Cardiac muscle cell (in vitro differentiated cells and primary cell): ENCODE measurements around the gene APBB2. TPM values are rescaled to one million over a fixed set of nuclear protein-coding genes. Genes with fewer than 3 reads are reported as not detected.
"Not testable (repeated sequence)": the region's sequence is repeated elsewhere in the genome, so short reads cannot be mapped to it uniquely, and the experiment has no call there.

ENCODE experiments used
- DNase-seq, 2 donors: peaks; one replicate each; pipeline versions ENCODE4 v3.0.0 to v3.0.0-alpha.2; 2010 to 2017; ENCODE audit warnings: low read depth in 1 of 2, low spot score in 1 of 2
- H3K27ac ChIP-seq: fragments of 200-600 bp; sonication (generic); 2 replicates; pipeline ENCODE4 v1.5.1; 2016
- H3K27me3 ChIP-seq: fragments of 200-600 bp; sonication (generic); 2 replicates; pipeline ENCODE4 v1.6.0; 2016; ENCODE audit warnings: control low read depth
- H3K36me3 ChIP-seq: fragments of 200-600 bp; sonication (generic); 2 replicates; pipeline ENCODE4 v1.5.1; 2016; ENCODE audit warnings: control low read depth
- H3K4me1 ChIP-seq: fragments of 200-600 bp; sonication (generic); 2 replicates; pipeline ENCODE4 v1.8.1; 2017; ENCODE audit warnings: low read depth, mild to moderate bottlenecking, mixed run types
- H3K4me3 ChIP-seq: fragments of 200-600 bp; sonication (generic); 2 replicates; pipeline ENCODE4 v1.5.1; 2016; ENCODE audit warnings: mild to moderate bottlenecking
- H3K9me3 ChIP-seq: fragments of 200-600 bp; sonication (generic); 2 replicates; pipeline ENCODE4 v1.5.1; 2017; ENCODE audit warnings: low read depth, mild to moderate bottlenecking, control low read depth
- polyA plus RNA-seq: library from polyadenylated mRNA; unstranded; fragments of >200 nt; fragmentation: Nextera tagmentation; extraction: Ambion mirVana; gene quantifications from 2 replicates; pipeline ENCODE4 v1.2.1, GENCODE V29; 2016
- total RNA-seq: library from RNA; depleted of rRNA; stranded (reverse); fragments of >200 nt; gene quantifications from 2 replicates; pipeline ENCODE4 v1.2.3, GENCODE V29; 2016
- TF ChIP-seq, protein P1 (sequence below): IDR thresholded peaks from 2 replicates; pipeline ENCODE4 v1.5.1; 2012; ENCODE audit warnings: low read depth, mild to moderate bottlenecking, low read length

APBB2 gene
- total and polyA plus RNA-seq, 2 experiments from 2014 or later = 4.6 to 14.9 TPM

DNA sequence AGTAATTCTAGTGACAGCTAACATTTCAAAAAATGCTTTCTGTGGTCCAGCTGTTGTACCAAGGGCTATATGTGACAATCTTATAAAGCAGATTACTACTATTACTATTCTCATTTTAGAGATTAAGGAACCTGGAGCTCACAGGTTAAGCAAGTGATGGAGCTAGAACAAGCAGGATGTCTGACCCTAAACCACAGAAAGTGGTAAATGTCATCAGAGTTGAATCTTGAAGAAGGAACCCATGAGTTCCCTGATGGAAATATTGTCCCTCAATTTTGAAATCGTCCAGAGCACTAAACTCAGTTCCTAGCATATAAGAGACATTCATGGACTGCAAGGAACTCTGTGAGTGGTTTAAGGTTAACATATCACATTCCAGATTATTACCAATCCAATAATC, 214.0 kb downstream of the APBB2 start:
- Histone ChIP-seq H3K4me3 (no peak overlapping the region), H3K27ac (no peak overlapping the region), H3K4me1 (no peaks in the 10 kb centered on the region), H3K36me3 (no peaks in the 10 kb centered on the region), H3K9me3 (no peaks in the 10 kb centered on the region), H3K27me3 (no peaks in the 10 kb centered on the region)
- TF ChIP-seq, protein P1, sequence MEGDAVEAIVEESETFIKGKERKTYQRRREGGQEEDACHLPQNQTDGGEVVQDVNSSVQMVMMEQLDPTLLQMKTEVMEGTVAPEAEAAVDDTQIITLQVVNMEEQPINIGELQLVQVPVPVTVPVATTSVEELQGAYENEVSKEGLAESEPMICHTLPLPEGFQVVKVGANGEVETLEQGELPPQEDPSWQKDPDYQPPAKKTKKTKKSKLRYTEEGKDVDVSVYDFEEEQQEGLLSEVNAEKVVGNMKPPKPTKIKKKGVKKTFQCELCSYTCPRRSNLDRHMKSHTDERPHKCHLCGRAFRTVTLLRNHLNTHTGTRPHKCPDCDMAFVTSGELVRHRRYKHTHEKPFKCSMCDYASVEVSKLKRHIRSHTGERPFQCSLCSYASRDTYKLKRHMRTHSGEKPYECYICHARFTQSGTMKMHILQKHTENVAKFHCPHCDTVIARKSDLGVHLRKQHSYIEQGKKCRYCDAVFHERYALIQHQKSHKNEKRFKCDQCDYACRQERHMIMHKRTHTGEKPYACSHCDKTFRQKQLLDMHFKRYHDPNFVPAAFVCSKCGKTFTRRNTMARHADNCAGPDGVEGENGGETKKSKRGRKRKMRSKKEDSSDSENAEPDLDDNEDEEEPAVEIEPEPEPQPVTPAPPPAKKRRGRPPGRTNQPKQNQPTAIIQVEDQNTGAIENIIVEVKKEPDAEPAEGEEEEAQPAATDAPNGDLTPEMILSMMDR = no peak
- DNase-seq = no peak

DNA sequence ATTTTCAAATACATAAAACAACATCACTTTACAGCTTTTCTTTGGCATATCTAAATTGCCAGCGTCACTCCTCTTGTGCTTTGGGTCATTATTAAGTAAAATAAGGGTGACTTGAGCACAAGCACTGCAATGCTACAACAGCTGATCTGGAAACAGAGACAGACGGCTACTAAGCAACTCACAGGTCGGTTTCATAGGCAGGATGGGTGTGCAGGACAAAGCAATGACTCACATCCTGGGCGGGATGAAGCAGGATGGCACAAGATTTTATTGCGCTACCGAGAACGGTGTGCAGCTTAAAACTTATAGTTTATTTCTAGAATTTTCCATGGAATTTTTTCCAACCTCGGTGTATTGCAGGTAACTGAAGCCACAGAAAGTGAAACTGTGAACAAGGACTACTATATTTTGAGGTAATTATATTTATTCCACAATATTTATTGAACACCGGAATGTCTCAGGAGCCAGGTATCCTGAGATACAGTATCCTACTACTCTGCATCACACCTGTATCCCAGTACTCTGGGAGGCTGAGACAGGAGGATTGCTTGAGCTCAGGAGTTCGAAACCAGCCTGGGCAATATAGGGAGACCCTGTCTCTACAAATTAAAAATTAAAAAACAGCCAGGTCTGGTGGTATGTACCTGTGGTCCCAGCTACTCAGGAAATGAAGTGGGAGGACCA, 215.5 kb downstream of the APBB2 start:
- H3K36me3 ChIP-seq = no peaks in the 10 kb centered on the region
- H3K4me3 ChIP-seq = no peak overlapping the region
- DNase-seq = peak in 1 of 2 donors; percentile 86
- H3K27me3 ChIP-seq = no peaks in the 10 kb centered on the region
- TF ChIP-seq, protein P1 = no peak
- no peaks in the 10 kb centered on the region for H3K9me3 ChIP-seq
- no peak overlapping the region for H3K27ac ChIP-seq
- no peaks in the 10 kb centered on the region for H3K4me1 ChIP-seq

GRCh38 chr4:40995850-40996249, 218.5 kb downstream of the APBB2 start:
- peak in 1 of 2 donors; percentile 70 for DNase-seq
- Histone ChIP-seq H3K36me3 (no peaks in the 10 kb centered on the region), H3K4me3 (no peak overlapping the region), H3K9me3 (no peaks in the 10 kb centered on the region), H3K27ac (no peak overlapping the region), H3K4me1 (no peaks in the 10 kb centered on the region), H3K27me3 (no peaks in the 10 kb centered on the region)
- TF ChIP-seq, protein P1 = no peak

DNA sequence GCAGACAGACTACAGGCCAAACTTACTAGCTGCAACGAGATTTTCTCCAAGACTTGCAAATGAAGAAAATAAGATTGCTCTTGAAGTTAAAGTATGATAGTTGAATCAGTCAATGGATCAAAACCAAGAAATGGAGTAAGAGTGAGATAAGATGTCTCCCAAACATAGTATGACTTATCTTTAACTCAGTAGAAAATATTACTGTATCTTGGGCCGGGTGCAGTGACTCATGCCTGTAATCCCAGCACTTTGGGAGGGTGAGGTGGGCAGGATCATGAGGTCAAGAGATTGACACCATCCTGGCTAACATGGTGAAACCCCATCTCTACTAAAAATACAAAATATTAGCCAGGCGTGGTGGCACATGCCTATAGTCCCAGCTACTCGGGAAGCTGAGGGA, 220.0 kb downstream of the APBB2 start:
- H3K27me3 ChIP-seq, H3K4me1 ChIP-seq, H3K36me3 ChIP-seq, H3K27ac ChIP-seq, H3K4me3 ChIP-seq, H3K9me3 ChIP-seq: not testable (repeated sequence)
- peak in 1 of 2 donors; percentile 62 for DNase-seq

GRCh38 chr4:40993296-40993693, 221.0 kb downstream of the APBB2 start:
- not testable (repeated sequence) for H3K27me3 ChIP-seq, H3K4me1 ChIP-seq, H3K9me3 ChIP-seq, H3K27ac ChIP-seq, H3K36me3 ChIP-seq, H3K4me3 ChIP-seq, DNase-seq

GRCh38 chr4:40992472-40993295, 221.7 kb downstream of the APBB2 start:
- Histone ChIP-seq H3K4me1 (no peaks in the 10 kb centered on the region), H3K36me3 (no peaks in the 10 kb centered on the region), H3K27me3 (no peaks in the 10 kb centered on the region), H3K27ac (no peak overlapping the region), H3K4me3 (no peak overlapping the region), H3K9me3 (no peaks in the 10 kb centered on the region)
- TF ChIP-seq, protein P1 = no peak
- DNase-seq = peak in 1 of 2 donors; percentile 95
